AG08395 (cell line): ENCODE measurements around the gene INF2.
"Not testable (repeated sequence)": the region's sequence is repeated elsewhere in the genome, so short reads cannot be mapped to it uniquely, and the experiment has no call there.

ENCODE experiments used
- DNase-seq: peaks from one replicate; pipeline ENCODE4 v3.0.0; 2012; ENCODE audit warnings: mixed read lengths, low spot score

The INF2 gene

DNA sequence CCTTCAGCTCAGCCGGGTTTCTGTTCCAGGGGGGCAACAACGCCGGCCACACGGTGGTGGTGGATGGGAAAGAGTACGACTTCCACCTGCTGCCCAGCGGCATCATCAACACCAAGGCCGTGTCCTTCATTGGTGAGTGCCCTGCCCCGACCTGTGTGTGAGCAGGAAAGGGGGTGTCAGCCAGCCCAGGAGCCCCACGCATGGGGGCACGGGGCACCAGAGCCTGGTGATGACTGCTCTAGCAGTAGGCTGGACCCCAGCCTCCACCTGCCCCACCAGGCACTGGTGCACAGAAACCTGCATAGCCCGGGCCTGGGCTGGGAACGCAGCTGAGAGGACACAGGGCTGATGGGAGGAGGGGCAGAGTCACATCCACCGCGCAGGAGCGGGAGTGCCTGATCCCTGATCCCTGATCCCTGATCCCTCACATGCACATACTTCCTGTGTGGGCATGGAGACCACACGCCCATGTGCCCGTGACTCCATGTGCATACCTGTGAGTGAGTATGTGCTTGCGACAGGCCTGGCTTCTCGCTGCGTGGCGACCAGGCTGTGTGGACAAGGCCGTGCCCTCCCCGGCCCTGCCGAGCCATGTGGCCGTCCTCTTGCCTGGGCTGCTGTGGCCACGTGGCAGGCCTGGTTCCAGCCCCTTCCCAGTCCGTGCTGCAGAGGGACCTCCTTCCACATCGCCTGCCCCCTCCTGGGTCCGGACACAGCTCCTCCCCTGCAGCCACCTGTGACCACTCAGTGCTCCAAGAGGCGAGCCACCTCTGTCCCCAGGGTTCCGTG is 45.8 kb downstream of the INF2 start:
- DNase-seq, result no peak

DNA sequence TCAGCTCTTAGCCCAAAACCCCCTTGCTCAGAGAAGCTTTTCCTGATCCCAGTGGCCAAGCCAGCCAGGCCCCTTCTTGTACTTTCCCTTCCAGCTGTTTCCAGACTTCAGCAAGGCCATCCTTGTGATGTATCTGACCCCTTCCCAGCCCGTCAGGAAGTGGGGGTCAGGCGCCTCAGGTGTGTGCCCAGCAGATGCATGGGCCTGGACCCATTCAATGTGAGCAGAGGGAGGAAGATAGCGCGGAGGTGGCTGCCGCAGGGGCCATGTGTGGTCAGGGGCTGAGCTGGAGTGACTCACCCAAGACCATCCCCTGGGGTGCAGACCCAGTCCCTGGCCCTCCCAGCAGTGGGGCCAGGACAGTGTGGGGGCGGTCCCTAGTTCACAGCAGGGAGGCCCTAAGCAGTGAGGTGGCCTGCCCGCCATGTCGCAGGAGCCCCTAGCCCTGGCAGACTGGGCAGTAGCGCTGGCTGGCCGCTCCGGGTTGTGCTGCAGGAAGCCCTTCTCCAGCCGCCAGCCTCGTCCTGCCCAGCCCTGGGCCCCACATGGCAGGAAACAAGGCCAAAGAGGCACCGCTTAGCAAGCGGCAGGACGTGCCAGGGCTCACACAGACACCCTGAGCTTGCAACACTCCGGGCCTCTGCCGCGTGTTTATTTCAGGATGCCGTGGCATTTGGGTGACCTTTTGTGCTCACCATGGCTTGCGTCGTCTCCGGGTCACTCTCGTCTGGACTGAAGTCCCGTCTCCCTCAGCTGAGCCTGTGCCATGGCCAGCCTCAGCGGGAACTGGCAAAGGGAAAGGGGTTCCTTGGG is 46.6 kb downstream of the INF2 start:
- DNase-seq, result peak; percentile 88

DNA sequence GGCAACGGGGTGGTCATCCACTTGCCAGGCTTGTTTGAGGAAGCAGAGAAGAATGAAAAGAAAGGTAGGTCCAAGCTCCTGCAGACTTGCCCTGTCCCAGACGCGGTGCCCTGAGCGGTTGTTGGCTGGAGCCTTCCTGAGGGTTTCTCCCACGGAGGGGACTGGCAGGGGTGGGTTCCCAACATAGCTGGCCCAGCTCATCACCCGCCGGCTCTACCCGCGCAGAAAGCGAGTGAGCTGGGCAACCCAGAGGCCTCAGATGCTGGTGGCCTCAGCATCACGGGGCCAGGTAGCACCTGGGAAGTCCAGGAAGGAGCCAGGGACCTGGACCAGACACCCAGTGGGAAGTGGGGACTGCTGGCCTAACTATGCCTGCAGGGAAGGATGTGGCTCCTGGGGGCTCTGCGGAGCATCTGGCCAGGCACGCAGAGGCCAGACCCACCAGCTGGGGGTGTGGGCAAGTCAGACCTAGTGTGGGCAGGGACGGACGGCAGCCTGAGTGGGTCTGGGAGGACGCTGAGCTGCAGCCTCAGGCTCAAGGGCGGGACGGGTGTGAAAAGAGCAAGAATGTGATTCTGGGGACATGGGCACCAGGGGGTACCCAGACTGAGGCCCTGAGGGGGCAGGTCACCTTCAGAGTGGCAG is 49.1 kb downstream of the INF2 start:
- DNase-seq, result no peak

- DNase-seq, result no peak
Measured at GRCh38 chr14:104739026-104739425, 49.6 kb downstream of the INF2 start.

DNA sequence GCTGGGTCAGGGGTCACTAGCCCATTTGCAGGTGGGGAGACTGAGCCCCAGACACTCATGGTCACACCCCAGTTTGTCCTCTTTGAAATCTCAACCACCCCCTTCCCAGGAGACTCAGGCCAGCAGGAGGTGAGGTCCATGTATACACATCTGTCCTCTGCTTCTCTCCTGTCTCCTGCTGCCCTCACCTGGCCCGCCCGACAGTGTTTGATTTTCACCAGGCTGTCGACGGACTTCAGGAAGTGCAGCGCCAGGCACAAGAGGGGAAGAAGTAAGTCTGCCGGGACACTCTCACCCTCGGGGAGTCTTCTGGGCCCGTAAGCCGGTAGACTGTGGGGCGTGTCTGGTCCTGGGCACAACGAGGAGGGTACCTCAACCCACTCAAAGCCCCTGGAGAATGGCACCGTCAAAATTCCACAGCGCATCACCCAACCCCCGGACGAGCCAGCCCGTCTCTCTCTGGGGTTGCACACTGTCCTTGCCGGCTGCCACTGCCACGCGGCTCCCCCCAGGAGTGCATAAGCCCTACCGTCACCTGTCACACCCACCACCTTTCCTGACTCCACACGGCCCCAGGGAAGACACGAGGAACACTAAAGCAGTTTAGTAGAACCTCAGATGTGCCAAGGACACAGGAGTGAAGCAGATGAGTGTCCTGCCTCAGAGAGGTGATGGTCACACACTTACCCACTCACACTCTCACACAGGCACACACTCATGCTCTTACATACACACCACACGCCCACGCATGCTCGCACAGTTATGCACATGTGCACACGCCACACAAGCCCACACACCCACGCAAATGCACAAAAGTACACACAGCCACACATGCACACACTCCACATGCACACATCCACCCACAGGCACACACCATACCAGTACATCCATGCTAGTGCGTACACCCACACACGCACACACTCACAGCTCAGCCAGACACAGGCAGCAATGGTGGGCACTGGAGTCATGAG is 50.4 kb downstream of the INF2 start:
- DNase-seq, result no peak

- DNase-seq, result no peak
Measured at GRCh38 chr14:104741108-104741802, 51.8 kb downstream of the INF2 start.

- DNase-seq, result no peak
Measured at GRCh38 chr14:104741803-104742251, 52.4 kb downstream of the INF2 start.

- no peak for DNase-seq
Measured at GRCh38 chr14:104742586-104743455, 53.4 kb downstream of the INF2 start.

- DNase-seq, result no peak
Measured at GRCh38 chr14:104743461-104744380, 54.3 kb downstream of the INF2 start.

DNA sequence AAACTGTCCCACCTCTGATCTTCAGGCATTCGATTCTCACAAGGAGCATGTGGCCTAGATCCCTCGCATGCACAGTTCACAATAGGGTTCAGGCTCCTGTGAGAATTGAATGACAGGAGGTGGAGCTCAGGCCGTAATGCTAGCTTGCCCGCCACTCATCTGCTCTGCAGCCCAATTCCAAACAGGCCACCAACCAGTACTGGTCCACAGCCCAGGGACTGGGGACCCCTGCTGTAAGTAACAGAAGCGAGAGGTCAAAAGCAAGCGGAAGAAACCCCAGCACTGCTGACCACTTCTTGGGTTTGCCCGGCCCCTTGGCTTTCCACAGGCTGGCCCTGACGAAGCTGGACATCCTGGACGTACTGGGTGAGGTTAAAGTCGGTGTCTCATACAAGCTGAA is 55.1 kb downstream of the INF2 start:
- no peak for DNase-seq

- DNase-seq, result no peak
Measured at GRCh38 chr14:104745431-104745830, 56.0 kb downstream of the INF2 start.

GRCh38 chr14:104746071-104746545 is 56.7 kb downstream of the INF2 start:
- DNase-seq, result no peak

DNA sequence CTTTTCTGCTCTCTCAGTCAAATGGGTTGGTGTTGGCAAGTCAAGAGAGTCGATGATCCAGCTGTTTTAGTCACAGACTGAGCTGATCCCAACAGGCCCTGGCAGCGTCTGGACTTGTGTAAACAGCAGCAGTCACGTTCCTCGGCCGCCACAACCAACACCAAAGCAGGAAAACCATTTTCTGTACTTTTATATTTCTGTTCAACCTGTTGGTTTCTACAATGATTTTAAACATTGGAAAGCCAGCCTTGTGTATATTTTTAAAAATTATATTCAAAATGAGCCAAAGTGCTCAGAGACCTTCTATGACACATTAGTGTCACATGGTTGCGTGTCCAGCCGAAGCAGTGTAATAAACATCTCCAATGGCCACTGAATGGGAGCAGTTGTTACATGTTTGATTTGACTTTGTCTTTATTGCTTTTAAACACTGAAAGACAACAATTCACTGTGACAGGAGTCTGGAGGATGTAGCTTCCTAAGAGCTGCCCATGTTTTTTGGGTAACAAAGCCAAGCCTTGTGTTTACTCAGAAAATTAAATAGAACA is 57.6 kb downstream of the INF2 start:
- no peak for DNase-seq

DNA sequence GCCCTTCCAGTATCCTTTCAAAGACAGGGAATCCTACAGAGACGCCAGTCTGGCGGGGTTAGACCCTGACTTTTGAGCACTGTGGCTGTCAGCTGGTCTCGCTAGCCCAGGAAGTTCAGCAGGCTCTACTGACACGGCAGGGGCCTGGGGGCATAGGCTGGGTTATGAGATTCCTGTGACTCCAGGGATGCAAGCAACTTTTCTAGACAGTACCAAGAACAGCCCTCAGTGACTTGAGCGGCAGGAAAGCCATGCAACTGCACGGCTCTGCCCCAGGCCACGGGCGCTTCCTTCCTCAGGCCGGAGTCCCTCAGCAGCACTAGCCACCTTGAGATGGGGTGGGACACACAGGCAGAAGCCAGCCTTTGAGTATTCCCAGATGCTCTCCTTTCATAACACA is 58.5 kb downstream of the INF2 start:
- no peak for DNase-seq

DNA sequence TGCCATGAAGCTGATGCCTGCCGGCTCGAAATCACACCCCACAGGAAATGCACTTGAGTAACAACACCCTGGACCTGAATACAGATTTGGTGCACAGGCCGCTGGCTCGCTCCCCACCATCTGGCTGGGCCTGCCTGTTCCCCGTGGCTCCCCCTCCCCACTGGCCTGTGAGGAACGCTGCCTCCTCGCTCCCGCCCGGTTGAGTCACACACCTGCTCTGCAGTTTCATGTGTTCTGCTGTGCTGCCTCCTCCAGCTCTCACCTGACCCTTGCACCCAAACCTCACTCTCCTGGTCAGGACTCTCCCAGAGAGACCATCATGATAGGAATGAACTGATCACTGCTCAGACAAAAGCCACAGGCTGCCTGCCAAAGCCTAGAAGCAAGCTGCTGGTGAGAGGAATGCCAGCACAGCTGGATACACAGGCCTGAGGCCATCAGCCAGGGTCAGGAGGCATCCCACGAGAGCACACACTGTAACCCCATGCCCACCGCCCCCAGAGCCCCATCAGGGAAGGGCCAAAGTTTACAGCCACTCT is 59.8 kb downstream of the INF2 start:
- peak; percentile 58 for DNase-seq

DNA sequence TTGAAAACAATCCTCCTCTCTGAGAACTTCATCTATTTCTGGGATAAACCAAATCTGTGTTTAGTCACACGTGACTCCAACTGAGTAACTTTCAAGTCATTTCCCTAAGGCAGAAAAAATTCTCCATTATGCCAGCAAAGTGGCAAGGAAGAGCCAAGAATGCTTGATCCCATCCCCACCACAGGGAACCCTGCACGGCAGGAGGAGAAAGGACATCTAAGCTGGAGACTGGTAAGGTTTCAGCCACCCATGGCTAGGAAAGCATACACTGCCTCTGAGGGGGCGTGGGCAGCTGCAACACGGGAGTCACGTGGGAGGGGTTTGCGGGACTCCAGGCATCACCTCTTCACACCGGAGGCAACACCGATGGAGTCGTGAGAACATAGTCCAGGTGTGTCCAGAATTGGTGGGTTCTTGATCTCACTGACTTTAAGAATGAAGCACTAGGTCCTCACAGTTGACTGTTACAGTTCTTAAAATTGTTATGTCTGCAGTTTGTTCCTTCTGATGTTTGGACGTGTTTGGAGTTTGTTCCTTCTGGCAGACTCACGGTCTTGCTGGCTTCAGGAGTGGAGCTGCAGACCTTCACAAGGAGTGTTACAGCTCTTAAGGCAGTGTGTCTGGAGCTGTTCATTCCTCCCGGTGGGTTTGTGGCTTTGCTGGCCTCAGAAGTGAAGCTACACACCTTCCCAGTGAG is 60.8 kb downstream of the INF2 start:
- peak; percentile 38 for DNase-seq

GRCh38 chr14:104750753-104751057 is 61.3 kb downstream of the INF2 start:
- not testable (repeated sequence) for DNase-seq
